ENCODE measurements around the gene CAV1.
A peak's percentile ranks its signal among the peaks of the same experiment; 100 is the strongest.

CAV1 gene

DNA sequence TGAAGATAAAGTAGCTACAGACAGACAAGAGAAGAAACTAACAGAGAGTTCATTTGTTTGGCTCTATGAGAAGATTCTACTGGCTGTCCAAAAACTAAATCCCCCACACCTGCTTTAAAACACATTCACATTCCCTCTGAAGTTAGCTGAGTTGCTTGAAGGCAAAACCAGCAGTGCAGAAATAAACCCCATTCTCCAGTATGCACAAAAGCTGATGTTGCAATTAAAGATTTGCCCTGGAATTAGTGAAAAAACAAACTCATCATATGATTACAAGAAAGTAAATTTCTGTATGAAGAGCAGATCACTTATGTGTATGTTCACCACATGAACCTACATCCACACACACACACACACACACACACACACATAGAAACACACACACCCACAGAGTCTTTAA lies 9.3 kb upstream of the CAV1 start:
- Mint-ChIP-seq H3K36me3 (peaks cover 0 to 2% of the 10 kb centered on the region in 2 donors), H3K27me3 (peaks cover 15 to 21% of the 10 kb centered on the region in 2 donors), H3K27ac (no peak overlapping the region), H3K4me1 (peaks cover 7 to 8% of the 10 kb centered on the region in 2 donors), H3K9me3 (no peaks in the 10 kb centered on the region), H3K4me3 (no peak overlapping the region)
- DNase-seq (no peak), ATAC-seq (replicated peaks) (no peak)

DNA sequence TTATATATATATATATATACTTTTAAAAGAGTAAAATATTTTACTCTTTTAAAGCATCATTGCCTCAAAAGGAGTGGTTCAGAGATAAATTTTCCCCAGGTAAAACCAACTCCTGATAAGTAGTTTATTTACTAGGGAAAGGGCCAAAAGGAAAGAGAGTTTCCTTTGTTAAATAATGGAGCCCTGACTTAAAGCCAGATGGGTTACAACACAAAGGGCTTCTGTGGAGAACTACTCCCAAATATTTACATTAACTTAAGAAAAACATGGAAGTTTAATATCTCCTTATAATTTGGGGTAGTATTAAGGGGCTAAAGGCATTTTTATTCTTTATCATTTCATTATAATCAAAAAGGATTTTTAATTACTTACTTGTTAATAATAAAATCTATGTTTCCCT lies 8.5 kb upstream of the CAV1 start:
- Mint-ChIP-seq H3K9me3 (no peaks in the 10 kb centered on the region), H3K4me3 (no peak overlapping the region), H3K36me3 (peaks cover 0 to 2% of the 10 kb centered on the region in 2 donors), H3K27me3 (peaks cover 17 to 21% of the 10 kb centered on the region in 2 donors), H3K4me1 (peaks cover 7 to 8% of the 10 kb centered on the region in 2 donors), H3K27ac (no peak overlapping the region)
- ATAC-seq (replicated peaks) (no peak), DNase-seq (no peak)

DNA sequence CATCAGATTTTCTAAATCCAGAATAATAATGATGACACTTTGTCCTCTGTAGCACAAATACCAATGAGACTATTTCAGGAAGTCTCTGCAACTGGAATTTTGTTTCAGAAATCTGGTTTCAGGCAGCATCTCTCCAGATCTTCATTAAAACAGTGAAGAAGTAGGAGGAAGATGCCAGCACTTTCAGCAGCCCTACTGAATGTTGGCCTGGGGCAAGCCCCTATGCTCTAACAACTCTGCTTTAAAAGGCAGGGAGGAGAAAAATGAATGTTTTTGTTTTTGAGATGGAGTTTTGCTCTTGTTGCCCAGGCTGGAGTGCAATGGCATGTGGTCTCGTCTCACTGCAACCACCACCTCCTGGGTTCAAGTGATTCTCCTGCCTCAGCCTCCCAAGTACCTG lies 7.2 kb upstream of the CAV1 start:
- Mint-ChIP-seq H3K27me3 (peaks cover 22% of the 10 kb centered on the region in 2 donors), H3K27ac (no peak overlapping the region), H3K4me1 (no peaks in the 10 kb centered on the region), H3K9me3 (no peaks in the 10 kb centered on the region), H3K36me3 (peaks cover 0 to 2% of the 10 kb centered on the region in 2 donors), H3K4me3 (no peak overlapping the region)
- no peak for DNase-seq
- ATAC-seq (replicated peaks): no peak

DNA sequence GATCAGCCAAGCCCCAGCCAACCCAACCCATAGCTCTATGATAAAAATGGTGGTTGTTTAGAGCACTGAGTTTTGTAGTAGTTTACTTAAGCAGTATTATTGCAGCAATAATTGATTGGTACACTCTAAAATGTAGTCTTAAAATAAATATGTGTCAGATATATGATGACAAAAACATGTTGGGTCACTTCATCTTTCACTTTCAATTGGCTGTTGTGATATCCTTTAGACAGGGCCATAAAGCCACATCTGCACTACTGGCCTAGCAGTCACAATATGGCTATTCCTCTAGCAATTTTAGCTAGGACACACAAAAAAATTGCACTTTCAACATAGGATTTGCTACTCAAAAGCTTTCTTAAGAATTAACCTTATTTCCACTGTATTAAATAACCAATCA lies 5.9 kb upstream of the CAV1 start:
- peaks cover 30 to 35% of the 10 kb centered on the region in 2 donors for H3K27me3 Mint-ChIP-seq

DNA sequence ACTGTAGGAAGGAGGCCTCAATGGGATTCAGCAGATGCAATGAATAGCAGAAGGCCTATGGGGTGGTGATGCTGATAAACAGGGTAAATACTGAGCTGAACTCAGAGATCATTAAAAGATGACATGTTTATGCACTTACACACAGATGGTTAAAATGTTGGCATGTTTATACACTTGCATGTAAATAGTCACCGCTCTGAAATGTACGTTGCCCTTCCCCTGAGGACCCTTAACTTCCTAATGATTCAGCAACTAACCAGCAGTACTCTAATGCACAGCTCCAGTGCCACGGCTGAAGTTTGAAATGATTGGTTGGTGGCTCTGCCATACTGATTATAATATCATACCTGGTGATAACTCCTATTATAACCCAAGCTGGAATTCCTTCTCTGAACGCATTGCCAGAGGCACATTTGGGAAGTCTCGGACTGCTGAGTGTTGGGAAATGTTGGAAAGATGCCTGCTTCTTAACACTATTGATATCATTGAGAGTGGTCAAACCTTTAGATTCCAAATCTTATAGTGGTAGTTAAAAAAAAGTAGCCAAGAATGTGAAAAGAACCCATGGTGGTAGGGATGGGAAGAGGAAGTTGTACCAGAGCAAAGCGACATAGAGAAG lies 3.7 kb upstream of the CAV1 start:
- Mint-ChIP-seq H3K4me1 (peaks cover 10 to 22% of the 10 kb centered on the region in 2 donors), H3K9me3 (no peaks in the 10 kb centered on the region), H3K27me3 (peaks cover 28 to 44% of the 10 kb centered on the region in 2 donors), H3K36me3 (no peaks in the 10 kb centered on the region), H3K27ac (no peak overlapping the region), H3K4me3 (no peak overlapping the region)
- no peak for ATAC-seq (replicated peaks)
- DNase-seq: no peak

More for the DNA sequence above, 5.9 kb upstream of the CAV1 start:
- no peak overlapping the region for H3K4me3 Mint-ChIP-seq
- H3K4me1 Mint-ChIP-seq: peaks cover 0 to 4% of the 10 kb centered on the region in 2 donors
- no peaks in the 10 kb centered on the region for H3K36me3 Mint-ChIP-seq
- DNase-seq (no peak), ATAC-seq (replicated peaks) (no peak)
- H3K9me3 Mint-ChIP-seq: no peaks in the 10 kb centered on the region
- H3K27ac Mint-ChIP-seq: no peak overlapping the region

DNA sequence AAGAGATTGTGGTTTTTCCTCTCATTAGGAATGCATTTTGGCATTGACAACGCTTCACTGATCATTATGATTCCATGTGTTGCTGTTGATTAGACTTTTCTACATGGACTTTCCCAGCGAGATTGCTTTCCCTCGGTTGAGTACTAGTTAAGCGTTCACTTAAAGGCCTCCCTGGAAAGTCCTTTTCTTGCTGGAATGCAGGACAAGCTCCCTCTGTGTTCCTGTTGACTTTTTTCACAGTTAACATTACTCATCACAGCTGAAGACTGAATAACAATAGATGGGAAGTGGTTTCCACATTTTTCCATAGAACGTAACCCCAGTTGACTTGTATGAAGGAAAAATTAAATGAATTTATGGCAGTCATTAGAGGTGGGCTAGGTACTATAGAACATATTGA lies 2.6 kb upstream of the CAV1 start:
- H3K36me3 Mint-ChIP-seq: no peaks in the 10 kb centered on the region
- ATAC-seq (replicated peaks) (no peak), DNase-seq (no peak)
- peaks cover 17 to 30% of the 10 kb centered on the region in 2 donors for H3K4me1 Mint-ChIP-seq
- H3K9me3 Mint-ChIP-seq: no peaks in the 10 kb centered on the region
- no peak overlapping the region for H3K27ac Mint-ChIP-seq
- H3K4me3 Mint-ChIP-seq: no peak overlapping the region
- H3K27me3 Mint-ChIP-seq: peaks cover 35 to 52% of the 10 kb centered on the region in 2 donors

DNA sequence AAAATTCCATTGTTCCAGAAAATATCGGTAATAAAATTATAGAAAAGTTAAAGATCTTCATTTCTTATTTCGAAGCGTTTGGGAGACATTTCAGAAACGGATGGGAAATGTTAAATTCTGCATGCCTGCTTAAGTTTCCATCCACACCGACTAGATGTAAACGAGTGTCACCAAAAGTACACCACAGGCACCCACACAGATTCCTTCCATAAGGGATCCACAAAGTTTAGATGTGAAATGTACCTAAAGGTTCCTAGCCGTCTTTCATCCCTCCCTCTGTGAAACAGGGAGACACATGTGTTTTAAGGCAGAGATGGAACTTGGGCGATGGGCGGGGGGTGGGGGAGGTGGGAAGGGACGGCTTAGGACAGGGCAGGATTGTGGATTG lies 621 bp upstream of the CAV1 start:
- no peak overlapping the region for H3K27ac Mint-ChIP-seq
- H3K36me3 Mint-ChIP-seq: no peaks in the 10 kb centered on the region
- no peaks in the 10 kb centered on the region for H3K9me3 Mint-ChIP-seq
- ATAC-seq (replicated peaks): no peak
- H3K4me1 Mint-ChIP-seq: peaks cover 19 to 30% of the 10 kb centered on the region in 2 donors
- no peak for DNase-seq
- H3K27me3 Mint-ChIP-seq: peaks cover 35 to 52% of the 10 kb centered on the region in 2 donors
- H3K4me3 Mint-ChIP-seq: no peak overlapping the region

DNA sequence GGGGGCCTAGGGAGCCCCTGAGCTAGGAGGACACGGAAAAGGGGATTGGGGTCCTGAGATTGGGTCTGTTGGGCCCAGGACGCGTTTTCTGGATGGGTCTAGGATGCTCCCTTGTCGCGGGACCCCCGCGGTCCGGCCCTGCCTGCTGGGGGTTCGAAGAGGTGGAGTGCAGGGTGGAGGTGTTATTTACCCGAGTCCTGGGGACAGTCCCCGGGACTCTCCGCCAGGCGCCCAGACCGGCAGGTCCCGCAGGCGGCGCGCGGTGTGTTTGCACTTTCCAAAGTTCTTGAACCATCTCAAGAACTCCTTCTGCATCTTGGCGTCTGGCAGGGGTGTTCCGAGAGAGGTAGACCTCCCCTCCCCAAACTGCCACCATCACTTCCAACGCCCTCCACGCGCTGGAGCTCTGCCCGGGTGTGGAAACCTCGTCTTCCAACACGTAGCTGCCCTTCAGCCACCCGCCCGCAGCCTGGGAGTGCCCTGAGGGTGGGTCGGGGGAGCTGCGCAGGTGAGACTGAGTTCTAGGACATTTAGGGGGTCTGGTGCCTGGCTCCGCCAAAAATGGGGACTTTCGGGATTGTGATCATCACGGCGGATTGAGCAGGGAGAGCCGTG lies 569 bp downstream of the CAV1 start:
- H3K4me1 Mint-ChIP-seq: peaks cover 21 to 35% of the 10 kb centered on the region in 2 donors
- peak; percentile 69 to 71 for ATAC-seq (replicated peaks)
- no peaks in the 10 kb centered on the region for H3K9me3 Mint-ChIP-seq
- H3K27me3 Mint-ChIP-seq: peaks cover 29 to 42% of the 10 kb centered on the region in 2 donors
- DNase-seq: peak; percentile 31
- H3K36me3 Mint-ChIP-seq: no peaks in the 10 kb centered on the region
- peak overlapping the region; percentile 88 for H3K27ac Mint-ChIP-seq
- peak overlapping the region; percentile 93 to 95 for H3K4me3 Mint-ChIP-seq

DNA sequence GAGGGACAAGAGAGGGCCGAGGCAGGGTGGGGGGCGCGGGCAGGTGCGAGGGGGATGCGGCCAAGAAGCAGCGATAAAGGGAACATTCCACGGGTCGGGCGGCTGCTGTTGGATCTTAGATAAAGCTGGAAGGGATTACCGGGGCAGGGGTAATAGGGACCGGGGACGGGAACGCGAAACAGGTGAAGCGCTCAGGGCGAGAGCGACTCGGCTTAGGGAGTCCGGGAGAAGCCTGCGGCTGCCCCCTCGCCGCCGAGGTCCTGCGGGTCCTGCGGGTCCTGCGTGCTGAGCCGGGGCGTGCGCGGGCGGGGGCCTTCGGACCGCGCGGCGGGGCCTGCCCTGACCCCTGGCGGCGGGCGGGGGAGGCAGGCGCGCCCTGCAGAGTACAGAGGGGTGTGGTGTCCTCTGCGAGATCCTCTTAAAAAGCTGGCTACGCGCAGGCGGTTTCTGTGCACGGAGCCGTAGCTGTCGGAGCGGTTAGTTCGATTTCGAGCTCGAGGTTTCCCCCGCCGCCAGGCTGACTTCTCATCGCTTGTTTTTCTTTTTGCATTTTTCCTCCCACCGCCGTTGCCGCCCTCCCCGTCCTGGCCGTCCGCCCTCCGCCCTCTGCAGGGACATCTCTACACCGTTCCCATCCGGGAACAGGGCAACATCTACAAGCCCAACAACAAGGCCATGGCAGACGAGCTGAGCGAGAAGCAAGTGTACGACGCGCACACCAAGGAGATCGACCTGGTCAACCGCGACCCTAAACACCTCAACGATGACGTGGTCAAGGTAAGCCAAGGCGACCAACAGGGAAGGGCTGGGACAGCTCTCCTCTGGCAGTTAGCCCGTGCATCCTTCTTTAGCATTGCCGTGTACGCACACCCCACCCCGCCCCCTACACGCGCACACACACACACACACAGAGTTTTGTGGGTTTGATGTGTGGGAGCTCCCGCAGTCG lies 1.4 kb downstream of the CAV1 start:
- Mint-ChIP-seq H3K36me3 (no peaks in the 10 kb centered on the region), H3K27me3 (peaks cover 31 to 42% of the 10 kb centered on the region in 2 donors), H3K27ac (peak overlapping the region; percentile 51), H3K9me3 (no peaks in the 10 kb centered on the region), H3K4me1 (peaks cover 22 to 37% of the 10 kb centered on the region in 2 donors), H3K4me3 (peak overlapping the region; percentile 93 to 95)
- peak; percentile 92 to 94 for ATAC-seq (replicated peaks)
- DNase-seq: peak; percentile 69

DNA sequence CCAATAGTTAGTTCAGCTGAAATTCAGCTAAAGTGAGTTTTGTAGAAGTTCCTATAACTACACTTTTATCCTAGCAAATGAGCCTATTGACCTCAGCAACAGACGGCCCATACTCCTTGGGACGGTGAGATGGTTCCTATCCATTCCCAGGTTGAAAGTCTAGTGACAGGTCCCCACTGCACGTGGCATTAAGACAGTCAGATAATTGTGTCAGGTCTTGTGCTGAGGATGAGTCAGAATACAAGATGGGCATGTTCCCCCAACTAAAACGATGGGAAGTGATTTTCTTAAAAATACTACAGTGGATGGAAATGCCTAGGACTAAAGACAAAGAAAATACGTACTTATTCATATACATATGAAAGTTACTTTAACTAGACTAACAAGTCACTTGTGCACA lies 2.1 kb downstream of the CAV1 start:
- peaks cover 31 to 36% of the 10 kb centered on the region in 2 donors for H3K27me3 Mint-ChIP-seq
- peaks cover 22 to 37% of the 10 kb centered on the region in 2 donors for H3K4me1 Mint-ChIP-seq
- no peak overlapping the region for H3K27ac Mint-ChIP-seq
- DNase-seq (no peak), ATAC-seq (replicated peaks) (no peak)
- no peaks in the 10 kb centered on the region for H3K9me3 Mint-ChIP-seq
- H3K36me3 Mint-ChIP-seq: no peaks in the 10 kb centered on the region
- H3K4me3 Mint-ChIP-seq: peak overlapping the region; percentile 93 to 95

DNA sequence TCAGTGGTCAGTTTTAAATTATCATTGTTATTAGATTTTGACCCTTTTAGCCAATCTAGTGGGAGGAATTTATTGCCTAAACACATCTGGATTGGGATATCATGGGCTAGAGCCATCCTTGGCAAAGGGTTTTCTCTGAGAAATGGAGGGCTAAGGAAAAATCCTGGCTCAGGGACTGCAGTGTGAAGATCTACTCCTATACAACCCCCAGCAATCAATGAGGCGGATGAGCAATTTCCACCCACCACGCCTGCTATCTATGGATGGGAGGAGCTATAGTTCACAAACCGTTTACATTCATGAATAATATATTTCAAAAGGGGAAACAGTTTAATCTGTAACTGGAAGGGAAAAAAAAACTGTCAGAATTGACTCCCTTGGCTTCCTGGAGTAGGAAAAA lies 2.7 kb downstream of the CAV1 start:
- H3K27me3 Mint-ChIP-seq: peaks cover 31 to 36% of the 10 kb centered on the region in 2 donors
- DNase-seq: no peak
- H3K4me3 Mint-ChIP-seq: no peak overlapping the region
- H3K9me3 Mint-ChIP-seq: no peaks in the 10 kb centered on the region
- no peak for ATAC-seq (replicated peaks)
- no peak overlapping the region for H3K27ac Mint-ChIP-seq
- H3K4me1 Mint-ChIP-seq: peaks cover 22 to 37% of the 10 kb centered on the region in 2 donors
- H3K36me3 Mint-ChIP-seq: no peaks in the 10 kb centered on the region

DNA sequence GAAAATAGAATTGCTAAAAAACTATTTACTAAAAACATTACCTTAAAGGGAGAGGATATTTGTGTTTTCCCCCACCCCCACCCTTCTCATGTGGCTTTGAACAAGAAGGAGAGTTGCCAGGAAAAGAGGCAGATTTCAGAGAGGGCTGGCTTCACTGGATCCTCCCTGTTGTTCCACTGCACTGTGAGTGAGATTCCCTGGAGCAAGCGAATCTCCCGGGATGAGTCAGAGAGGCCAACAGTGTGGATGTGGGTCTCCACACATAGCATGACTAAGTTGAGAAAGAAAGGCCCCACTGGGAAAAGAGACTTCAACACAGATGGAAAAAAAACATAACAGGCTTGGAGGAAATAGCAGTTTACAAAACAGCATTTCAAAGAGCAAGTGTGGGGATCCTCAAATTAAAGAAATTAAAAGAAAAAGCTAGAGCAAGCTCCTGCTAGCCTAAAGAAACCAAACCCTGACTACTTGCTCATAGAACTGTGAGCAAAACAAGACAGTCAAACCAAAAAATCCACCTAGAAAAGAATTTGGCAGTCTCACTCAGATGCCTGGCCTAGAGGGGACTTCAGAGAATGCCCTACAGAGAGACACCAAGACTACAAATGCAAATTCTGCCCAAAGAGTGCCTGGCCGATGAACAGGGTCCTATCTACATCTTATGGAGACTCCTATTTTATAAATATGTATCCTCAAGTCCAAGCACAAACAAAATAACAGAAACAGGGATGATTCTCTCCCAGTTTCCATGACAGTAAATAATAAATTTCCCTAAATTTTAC lies 3.4 kb downstream of the CAV1 start:
- Mint-ChIP-seq H3K9me3 (no peaks in the 10 kb centered on the region), H3K4me1 (peaks cover 22 to 37% of the 10 kb centered on the region in 2 donors), H3K27me3 (peaks cover 26 to 30% of the 10 kb centered on the region in 2 donors), H3K27ac (no peak overlapping the region), H3K36me3 (no peaks in the 10 kb centered on the region), H3K4me3 (no peak overlapping the region)
- ATAC-seq (replicated peaks) (no peak), DNase-seq (no peak)

DNA sequence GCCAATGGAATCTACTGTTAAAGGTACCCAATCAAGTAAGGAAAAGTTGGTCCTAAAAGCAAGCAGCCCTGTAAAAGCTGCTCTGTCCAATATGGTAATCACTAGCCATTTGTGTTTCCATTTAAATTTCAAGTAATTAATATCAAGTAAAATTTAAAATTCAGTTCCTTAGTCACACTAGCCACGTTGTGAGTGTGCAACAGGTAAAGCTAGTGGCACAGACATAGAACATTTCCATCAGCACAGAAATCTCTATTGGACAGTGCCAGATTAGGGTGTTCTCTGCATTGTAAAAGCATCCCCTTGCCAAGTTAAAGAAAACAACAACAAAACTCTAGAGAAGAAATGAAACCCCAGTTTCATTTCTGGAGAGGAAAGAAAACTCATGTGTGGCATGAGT lies 4.4 kb downstream of the CAV1 start:
- no peaks in the 10 kb centered on the region for H3K36me3 Mint-ChIP-seq
- ATAC-seq (replicated peaks): no peak
- no peak for DNase-seq
- no peak overlapping the region for H3K4me3 Mint-ChIP-seq
- H3K27me3 Mint-ChIP-seq: peaks cover 20 to 23% of the 10 kb centered on the region in 2 donors
- no peak overlapping the region for H3K27ac Mint-ChIP-seq
- H3K9me3 Mint-ChIP-seq: no peaks in the 10 kb centered on the region
- H3K4me1 Mint-ChIP-seq: peaks cover 22 to 33% of the 10 kb centered on the region in 2 donors
